Measurements from ENCODE around the gene GATAD2B.

DNA sequence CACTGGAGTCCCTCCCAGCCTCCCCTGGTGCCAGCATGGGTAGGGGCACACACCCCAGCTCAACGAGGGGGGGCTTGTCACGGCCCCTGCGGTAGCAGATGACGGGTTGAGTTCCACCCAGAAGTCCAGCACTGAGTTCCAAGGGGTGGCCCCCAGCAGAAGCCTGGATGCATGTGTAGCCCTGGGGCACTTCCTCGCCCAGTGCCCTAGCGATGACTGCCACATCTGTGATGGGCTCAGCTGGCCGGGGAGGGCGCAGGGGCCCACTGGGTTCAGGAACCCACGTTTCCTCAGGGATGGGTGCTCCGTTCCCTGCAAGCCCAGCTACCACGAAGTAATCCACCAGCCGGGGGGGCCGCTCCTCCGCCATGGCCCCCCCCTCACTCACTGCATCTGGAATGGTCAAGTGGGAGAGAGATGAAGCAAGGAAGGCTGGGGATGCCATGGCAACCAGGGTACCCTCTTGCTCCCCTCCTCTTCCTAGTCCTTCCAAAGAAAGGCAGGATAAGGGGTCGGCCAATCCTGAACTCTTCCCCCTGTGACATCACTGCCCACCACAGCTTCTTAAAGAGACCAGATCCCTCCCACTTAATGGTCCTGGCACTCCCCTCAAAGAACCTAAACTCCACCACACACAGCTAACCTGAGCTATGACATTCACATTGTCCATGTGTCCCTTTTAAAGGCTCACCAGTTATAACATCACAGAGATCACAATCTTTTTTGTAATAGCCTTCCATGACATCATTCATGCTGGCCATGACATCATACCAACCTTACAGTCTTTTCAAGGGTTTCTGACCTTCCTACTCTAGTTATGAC is 21.4 kb upstream of the GATAD2B start:
- no peak for TF ChIP-seq POLR2AphosphoS5 (IDR thresholded peaks at IDR 0.05; ENCODE audit: borderline replicate concordance, low read depth, low read length)
- TF ChIP-seq EZH2 (IDR thresholded peaks at IDR 0.05) = no peak
- TF ChIP-seq FOXP2 (optimal IDR thresholded peaks at IDR 0.05; ENCODE audit: control extremely low read depth, extremely low read length, insufficient read depth) = no peak
